ENCODE data around the gene CLDN18. TPM values are rescaled to one million over a fixed set of nuclear protein-coding genes. Genes with fewer than 3 reads are reported as not detected.

Gene CLDN18
- total RNA-seq, 1 experiment from 2014 or later = 0.08 TPM

GRCh38 chr3:137992592-137992991 lies 17.4 kb upstream of the CLDN18 start:
- POLR2A ChIA-PET = no interaction called here
- no peak for ATAC-seq
- CTCF ChIA-PET = no interaction called here

DNA sequence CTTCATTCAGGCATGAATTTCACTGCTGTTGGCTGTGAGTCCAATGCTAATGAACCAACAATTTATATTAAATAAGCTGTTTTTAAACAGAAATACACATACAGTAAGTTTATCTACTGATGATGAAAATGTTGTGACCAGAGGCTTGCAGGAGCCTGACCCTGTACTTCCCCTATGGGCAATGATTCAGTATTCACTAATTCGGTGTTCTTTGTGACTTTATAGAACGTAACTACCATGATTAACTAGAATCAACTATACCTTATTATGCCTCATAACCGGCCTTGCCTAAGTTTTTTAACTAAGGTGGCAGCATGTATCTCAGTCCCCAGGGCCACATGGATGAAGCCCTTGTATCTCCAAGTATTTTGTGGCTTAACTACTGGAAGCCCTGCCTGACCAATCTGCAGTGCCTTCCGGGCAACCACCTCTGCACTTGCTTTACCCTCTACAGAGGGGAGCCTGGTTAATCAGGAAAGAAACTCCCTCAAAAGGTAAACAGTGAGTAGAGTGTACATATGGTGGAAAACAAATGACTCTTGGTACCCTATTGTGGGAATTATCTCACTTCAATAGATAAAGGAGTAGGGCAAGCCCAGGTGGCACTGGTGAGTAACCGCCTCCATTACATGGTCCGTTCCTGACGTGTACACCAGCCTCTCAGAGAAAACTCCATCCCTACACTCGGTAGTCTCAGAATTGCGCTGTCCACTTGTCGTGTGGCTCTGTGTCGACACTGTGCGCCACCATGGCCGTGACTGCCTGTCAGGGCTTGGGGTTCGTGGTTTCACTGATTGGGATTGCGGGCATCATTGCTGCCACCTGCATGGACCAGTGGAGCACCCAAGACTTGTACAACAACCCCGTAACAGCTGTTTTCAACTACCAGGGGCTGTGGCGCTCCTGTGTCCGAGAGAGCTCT lies 11.6 kb upstream of the CLDN18 start:
- CTCF ChIA-PET = no interaction called here
- POLR2A ChIA-PET = no interaction called here

More at GRCh38 chr3:137992592-137992991, 17.4 kb upstream of the CLDN18 start:
- Histone ChIP-seq H3K27ac (ENCODE audit: low read length) (no peak overlapping the region), H3K4me1 (ENCODE audit: control insufficient read depth, insufficient read depth, low read length) (no peaks in the 10 kb centered on the region), H3K27me3 (ENCODE audit: control insufficient read depth, insufficient read depth, low read length) (peaks cover 5% of the 10 kb centered on the region), H3K9me3 (ENCODE audit: control insufficient read depth, insufficient read depth, low read depth, low read length) (peaks cover 13% of the 10 kb centered on the region; the same call in 1 of the 2 replicates), H3K36me3 (ENCODE audit: control insufficient read depth, insufficient read depth, low read length) (no peaks in the 10 kb centered on the region), H3K4me3 (ENCODE audit: low read depth in 2 of 2, low read length in 2 of 2) (no peak overlapping the region)
- in situ Hi-C loops (cut with HindIII; ENCODE audit: low pct_unique_long_range_greater_than_20kb, low sequenced_read_pairs) (no loop called here), intact Hi-C loops (cut with micrococcal nuclease; ENCODE audit: unreplicated experiment) (no loop called here)
- no TSS peak for BruUV-seq (replicated peaks)
- no peak for DNase-seq (ENCODE audit: low read depth, low spot score)
- no peak for TF ChIP-seq SIN3A (IDR thresholded peaks at IDR 0.05; ENCODE audit: borderline replicate concordance, insufficient read depth, low read depth, low read length)
- TF ChIP-seq TCF7L2 (IDR thresholded peaks at IDR 0.05; ENCODE audit: low read depth, low read length) = no peak
- no peak for TF ChIP-seq POLR2AphosphoS5 (IDR thresholded peaks at IDR 0.05; ENCODE audit: low read depth, low read length)

More for the DNA sequence above, 11.6 kb upstream of the CLDN18 start:
- Histone ChIP-seq H3K36me3 (ENCODE audit: control insufficient read depth, insufficient read depth, low read length) (no peaks in the 10 kb centered on the region), H3K4me1 (ENCODE audit: control insufficient read depth, insufficient read depth, low read length) (no peaks in the 10 kb centered on the region), H3K27me3 (ENCODE audit: control insufficient read depth, insufficient read depth, low read length) (peaks cover 11% of the 10 kb centered on the region), H3K9me3 (ENCODE audit: control insufficient read depth, insufficient read depth, low read depth, low read length) (peaks cover 13% of the 10 kb centered on the region; the same call in 1 of the 2 replicates), H3K4me3 (ENCODE audit: low read depth in 2 of 2, low read length in 2 of 2) (no peak overlapping the region), H3K27ac (ENCODE audit: low read length) (no peak overlapping the region)
- no TSS peak for BruUV-seq (replicated peaks)
- in situ Hi-C loops (cut with HindIII; ENCODE audit: low pct_unique_long_range_greater_than_20kb, low sequenced_read_pairs) (no loop called here), intact Hi-C loops (cut with micrococcal nuclease; ENCODE audit: unreplicated experiment) (no loop called here)
- peak; percentile 42; the same call in 1 of the 2 replicates for ATAC-seq
- TF ChIP-seq REST (IDR thresholded peaks at IDR 0.05; ENCODE audit: insufficient read depth in 1 of 2, low read depth in 2 of 2, low read length in 1 of 2) = no peak
- TF ChIP-seq TCF7L2 (IDR thresholded peaks at IDR 0.05; ENCODE audit: low read depth, low read length) = no peak
- TF ChIP-seq SIN3A (IDR thresholded peaks at IDR 0.05; ENCODE audit: borderline replicate concordance, insufficient read depth, low read depth, low read length) = no peak
- TF ChIP-seq, protein P1, sequence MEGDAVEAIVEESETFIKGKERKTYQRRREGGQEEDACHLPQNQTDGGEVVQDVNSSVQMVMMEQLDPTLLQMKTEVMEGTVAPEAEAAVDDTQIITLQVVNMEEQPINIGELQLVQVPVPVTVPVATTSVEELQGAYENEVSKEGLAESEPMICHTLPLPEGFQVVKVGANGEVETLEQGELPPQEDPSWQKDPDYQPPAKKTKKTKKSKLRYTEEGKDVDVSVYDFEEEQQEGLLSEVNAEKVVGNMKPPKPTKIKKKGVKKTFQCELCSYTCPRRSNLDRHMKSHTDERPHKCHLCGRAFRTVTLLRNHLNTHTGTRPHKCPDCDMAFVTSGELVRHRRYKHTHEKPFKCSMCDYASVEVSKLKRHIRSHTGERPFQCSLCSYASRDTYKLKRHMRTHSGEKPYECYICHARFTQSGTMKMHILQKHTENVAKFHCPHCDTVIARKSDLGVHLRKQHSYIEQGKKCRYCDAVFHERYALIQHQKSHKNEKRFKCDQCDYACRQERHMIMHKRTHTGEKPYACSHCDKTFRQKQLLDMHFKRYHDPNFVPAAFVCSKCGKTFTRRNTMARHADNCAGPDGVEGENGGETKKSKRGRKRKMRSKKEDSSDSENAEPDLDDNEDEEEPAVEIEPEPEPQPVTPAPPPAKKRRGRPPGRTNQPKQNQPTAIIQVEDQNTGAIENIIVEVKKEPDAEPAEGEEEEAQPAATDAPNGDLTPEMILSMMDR (IDR thresholded peaks at IDR 0.05) = no peak
- DNase-seq (ENCODE audit: low read depth, low spot score) = no peak
